HG02642 (cell line): ENCODE results near the gene BCAP29.
"Not testable (repeated sequence)": the region's sequence is repeated elsewhere in the genome, so short reads cannot be mapped to it uniquely, and the experiment has no call there.

Source experiments
- ATAC-seq: cut with Tn5 transposase; IDR thresholded peaks from one replicate; pipeline ENCODE4 v1.9.1; 2021; ENCODE audit warnings: mild to moderate bottlenecking; ENCODE audit not compliant: unreplicated experiment, poor library complexity

BCAP29 gene

DNA sequence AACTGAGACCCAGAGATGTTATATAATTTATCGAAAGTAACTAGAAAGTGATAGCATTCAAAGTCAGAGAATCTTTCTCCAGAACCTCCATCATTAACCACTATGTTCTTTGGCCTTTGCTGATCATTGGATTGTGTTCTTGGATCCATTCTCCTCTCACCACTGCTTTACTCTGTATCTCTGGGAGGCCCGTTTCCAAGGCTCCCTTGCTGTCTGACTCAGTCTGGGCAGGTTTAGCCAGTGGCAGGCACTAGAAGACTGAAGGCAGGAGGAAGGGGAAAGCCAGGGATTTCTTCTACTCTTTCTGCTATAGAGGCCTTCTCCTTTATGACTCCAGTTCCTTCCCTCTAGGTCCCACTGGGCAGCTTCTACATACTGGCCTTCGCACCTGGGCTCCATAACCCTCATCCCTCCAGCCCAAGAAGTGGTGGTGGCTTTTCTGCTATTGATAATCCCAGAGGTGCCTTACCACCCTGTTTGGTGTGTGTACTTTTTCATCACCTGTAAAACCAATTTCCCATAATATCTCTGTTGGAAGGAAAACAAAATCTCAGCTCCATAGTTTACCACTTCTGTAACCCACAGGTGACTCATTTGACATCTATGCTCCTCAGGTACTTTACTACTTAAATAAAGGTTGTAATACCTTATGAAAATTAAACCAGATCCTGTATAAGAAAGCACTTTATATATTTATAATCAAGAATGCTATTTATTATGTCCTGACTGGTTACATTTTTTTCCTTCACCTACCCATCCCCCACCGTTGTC lies 36.0 kb downstream of the BCAP29 start:
- no peak for ATAC-seq

DNA sequence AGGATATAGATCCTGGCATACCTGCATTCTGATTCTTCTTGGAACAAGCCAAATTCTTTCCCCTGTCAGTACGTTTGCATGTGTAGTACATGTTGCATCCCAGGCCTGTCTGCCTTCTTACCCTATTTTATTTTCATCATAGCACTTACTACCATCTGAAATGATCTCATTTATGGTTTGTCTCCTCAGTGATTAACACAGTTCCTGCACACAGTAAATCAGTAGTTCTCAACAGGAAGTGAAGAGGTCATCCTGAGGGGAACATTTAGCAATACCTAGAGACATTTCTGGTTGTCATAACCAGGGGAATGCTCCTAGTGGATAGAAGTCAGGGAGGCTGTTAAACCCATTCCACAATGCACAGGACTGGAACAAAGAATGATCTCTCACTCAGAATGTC lies 42.4 kb downstream of the BCAP29 start:
- no peak for ATAC-seq

DNA sequence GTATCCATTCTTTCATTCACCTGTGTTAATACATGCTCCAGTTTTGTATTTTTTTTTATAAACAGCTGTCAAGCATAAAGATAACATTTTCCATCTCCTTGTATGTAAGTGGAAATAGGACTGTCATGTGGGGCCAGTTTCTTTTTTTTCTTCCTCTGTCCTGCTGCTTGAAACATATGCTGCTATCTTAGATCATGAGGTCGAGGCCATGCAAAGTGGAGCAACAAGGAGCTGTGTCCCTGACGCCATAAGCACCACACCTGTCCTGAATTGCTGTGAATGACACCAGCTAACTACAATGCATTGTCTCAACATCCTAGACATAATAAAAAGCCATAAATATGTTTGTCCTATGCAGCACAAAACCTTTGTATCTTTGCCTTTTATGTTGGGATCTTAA lies 42.8 kb downstream of the BCAP29 start:
- ATAC-seq = no peak

DNA sequence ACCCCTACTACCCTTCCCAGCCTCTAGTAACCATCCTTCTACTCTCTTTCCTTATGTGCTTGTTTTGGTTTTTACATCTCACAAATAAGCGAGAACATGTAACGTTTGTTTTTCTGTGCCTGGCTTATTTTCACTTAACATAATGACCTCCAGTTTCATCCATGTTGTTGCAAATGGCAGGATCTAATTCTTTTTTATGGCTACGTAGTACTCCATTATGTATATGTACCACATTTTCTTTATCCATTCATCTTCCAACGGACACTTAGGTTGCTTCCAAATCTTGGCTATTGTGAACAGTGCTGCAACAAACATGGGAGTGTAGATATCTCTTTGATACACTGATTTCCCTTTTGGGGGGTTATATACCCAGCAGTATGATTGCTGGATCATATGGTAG lies 47.0 kb downstream of the BCAP29 start:
- no peak for ATAC-seq

DNA sequence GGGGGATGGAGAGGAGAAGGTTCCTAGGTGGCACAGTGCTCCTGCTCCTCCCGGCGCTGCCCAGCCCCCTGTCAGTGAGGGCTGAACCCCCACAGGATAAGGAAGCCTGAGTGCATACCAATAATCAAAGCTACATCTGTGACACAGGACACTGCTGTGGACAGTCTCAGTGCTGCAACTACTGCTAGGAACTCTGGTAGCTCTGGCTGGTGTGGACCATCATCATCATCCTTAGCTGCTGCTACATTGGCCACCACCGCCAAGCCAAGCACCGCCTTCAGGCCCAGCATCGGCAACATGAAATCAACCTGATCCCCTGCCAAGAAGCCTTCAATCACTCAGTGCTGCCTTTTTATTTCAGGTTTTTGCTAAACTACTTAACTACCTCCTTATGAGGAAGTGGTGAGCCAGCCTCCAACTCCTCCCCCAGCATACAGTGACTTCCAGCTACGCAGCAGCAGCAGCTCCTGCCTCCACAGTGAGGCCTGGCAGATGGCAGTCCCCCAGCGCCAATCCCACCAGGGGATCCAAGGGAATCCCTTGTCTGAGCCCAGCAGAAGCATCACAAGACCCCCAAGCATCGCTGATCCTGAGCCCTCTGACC lies 48.5 kb downstream of the BCAP29 start:
- no peak for ATAC-seq

DNA sequence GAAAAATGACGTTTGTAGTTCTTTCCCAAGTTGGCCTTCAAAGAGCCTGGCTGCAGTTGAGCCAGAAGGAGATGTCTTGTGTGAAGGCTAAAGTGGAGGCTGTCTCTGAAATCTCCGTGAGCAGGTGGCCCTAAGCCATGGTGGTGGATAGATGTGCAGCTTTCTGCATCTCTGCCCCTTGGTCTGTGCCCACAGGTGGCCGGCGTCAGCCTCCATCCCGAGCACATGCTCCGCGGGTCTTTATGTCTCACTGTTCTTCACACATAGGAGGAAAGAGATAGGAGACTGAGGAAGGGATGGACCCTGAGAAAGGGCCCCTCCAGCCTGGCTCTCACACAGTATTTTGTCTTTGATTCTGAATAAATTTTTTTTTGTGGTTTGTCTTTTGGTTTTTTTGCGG lies 50.3 kb downstream of the BCAP29 start:
- no peak for ATAC-seq

DNA sequence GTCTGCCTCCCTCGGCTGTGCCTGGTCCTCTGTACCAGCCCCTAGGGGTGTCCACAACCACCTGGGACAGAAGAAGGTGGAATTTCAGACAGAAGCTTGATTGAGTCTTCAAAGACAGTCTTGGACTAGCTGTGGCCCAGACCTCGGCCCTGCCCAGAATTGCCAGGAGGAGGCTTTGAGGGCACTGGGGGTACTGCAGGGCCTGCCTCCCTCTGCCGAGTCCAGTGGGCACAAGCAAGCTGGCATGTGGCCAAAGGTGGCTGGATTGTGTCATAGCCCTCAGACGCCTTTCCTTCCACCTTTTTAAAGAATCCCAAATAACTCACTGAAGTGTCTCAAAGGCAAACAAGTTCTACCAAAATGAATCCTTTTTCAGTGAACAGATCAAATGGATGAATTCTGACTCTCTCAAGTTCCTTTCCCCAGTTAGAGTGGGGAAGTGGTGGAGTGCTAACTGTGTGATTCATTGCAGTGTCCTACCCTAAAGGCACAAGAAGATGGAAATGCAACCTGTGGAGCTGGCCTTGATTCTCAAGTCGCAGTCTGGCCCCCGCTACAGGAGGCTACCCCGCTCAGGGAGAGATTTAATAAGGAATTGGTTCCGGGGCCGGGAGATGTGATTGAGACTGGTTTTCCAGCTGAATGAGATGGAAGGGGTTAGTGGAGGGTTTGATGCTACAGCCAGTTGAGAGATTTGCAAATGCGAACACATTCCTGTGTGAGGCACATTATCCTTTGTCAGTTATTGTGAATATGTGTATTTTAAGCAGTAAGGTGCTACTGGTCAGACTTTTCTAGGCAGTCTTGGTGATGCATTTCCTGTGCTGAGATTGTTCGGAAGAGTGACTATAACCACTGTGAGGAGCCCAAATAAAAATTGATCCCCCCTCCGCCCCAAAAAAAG lies 51.8 kb downstream of the BCAP29 start:
- no peak for ATAC-seq

DNA sequence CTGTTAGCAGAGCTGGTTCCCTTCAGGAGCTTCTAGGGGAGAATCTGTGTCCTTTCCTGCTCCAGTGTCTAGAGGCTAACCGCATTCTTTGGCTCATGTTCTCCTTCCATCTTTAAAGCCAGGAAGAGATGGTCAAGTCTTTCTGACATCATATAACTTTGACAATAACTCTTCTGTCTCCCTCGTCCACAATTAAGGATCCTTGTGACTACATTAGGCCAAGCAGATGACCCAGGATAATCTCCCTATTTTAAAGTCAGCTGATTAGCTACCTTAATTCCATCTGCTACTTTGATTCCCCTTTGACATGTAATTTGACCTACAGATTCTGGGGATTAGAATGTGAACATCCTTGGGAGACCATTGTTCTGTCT lies 52.4 kb downstream of the BCAP29 start:
- no peak for ATAC-seq

DNA sequence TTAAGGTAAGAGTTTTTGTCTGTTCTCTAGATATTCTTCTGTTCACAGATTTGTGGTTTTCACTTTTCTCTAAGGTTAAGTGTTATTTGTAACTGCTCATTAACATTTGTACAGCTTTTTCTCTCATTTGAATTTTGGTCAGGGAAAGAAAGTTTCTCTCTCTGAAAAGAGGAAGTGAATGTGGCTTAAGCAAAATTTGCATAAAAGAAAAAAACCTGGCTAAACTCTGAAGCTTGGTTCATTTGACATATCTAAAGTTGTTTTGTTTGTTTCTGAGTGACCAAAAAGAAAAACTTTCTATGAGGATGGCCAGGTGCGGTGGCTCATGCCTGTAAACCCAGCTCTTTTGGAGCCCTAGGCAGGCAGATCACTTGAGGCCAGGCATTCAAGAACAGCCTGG lies 58.5 kb downstream of the BCAP29 start:
- peak; percentile 92 for ATAC-seq

DNA sequence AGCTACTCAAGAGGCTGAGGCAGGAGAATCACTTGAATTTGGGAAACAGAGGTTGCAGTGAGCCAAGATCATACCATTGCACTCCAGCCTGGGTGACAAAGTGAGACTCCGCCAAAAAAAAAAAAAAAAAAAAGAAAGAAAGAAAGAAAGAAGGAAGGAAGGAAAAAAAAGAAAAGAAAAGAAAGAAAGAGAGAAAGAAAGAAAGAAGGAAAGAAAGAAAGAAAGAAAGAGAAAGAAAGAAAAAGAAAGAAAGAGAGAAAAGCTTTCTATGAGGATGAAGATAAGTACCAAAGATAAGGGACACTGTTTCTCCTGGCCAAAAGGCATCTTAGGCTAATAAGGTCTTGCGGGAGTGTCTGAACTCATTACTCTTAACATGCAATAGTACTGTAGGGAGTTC lies 59.0 kb downstream of the BCAP29 start:
- not testable (repeated sequence) for ATAC-seq

DNA sequence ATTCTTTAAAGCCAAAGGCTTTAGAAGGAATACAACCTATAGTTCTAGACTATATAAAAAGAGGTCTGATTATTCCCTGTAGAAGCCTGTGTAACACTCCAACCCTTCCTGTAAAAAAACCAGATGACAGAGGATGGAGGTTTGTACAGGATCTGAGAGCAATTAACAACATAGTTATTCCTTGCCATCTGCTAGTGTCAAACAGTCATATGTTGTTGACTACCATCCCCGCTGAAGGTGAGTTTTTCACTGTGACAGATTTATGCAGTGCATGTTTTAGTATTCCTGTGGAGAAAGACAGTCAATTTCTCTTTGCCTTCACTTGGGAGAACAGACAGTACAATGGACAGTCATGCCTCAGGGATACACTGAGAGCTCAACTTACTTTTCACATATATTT lies 61.6 kb downstream of the BCAP29 start:
- no peak for ATAC-seq

DNA sequence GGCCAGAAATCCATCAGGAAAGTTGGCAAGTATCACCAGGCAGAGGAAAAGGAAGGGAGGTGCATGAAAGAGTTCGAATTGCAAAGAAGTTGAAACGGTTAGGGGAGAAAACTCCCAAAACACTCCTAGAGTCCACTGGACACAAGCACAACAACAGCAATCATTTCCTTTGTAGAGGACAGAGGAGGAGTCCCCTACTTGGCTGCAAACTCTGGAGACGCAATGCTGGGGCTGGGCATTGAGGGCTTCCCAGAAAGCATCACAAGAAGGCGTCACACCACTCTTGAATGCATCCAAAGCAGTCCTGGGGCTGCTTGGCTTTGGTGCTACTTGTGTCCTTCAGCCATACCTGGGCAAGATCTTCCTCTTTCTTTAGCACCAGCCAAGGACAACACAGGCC lies 62.5 kb downstream of the BCAP29 start:
- no peak for ATAC-seq

DNA sequence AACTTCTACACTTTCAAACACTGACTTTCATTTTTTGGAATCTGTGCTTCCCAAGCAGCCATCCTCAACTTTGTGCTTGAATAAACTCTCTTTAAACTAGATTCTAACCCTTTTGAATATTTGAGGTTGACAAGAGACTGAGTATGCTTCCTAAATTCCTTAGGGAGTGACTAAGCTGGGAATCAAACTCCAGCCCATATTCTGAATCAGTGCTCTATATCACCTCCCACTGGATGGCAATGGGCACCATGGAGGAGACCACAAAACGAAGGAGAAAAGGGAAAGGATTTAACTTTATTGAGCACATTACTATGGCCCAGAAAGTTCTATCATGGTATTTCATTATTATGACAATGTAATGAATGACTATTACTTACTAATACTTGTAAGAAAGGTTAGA lies 63.4 kb downstream of the BCAP29 start:
- no peak for ATAC-seq

DNA sequence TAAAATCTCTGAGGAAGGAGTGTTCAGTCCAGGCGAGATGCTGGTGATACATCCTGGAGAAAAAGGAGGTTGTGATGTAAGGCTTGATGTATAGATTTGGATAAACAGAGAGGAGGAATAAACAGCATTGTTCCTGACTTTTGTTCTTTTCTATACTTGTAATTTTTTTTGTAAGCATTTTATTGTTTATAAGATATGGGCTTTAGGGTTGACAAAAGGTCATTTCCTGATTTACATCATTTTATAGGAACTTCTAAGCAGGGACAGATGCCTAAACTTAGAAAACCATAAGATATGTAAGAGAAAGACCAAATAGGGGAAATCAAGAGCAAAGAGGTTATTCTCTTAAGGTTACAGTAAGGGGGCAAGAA lies 63.9 kb downstream of the BCAP29 start:
- no peak for ATAC-seq

DNA sequence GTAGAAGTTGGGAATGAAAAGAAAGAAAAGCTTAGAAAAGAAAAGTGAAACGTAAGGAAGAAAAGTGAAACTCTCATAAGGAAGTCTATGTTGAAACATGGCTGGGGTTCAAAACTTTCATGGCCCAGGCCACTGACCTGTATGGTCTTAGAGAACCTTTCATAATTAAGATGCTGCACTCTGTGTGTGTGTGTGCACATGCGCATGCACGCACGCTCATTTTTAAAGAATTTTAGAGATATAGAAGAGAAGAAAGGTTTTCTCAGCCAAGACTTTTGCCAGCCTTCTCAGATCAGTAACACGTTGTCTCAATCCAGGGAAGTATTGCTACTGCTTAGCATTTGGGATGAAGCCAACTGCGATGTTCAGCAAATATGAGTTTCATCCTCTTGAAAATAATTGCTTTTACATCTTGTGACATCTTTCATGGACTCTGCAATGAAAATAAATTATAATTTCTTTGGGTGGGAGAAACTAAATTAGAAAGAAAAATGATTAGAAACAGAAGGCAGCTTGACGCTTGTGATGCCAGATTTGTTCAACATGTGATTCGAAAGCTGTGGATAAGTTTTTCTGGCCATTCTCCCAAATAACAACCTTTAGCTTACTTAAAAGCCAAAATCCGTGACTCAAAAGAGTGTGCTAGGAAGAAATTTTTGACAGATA lies 64.4 kb downstream of the BCAP29 start:
- no peak for ATAC-seq

DNA sequence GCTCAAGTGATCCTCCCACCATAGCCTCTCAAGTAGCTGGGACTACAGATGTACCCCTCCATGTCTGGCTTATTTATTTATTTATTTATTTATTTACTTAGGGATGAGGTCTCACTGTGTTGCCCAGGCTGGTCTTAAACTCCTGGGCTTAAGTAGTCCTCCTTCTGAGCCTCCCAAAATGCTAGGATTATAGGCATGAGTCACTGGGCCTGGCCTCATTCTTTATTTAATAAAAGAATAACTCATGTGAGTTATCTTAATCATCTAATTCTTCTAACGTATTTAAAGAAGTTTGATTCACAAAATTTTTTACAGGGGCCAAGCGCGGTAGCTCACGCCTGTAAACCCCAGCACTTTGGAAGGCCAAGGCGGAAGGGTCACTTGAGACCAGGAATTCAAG lies 72.6 kb downstream of the BCAP29 start:
- no peak for ATAC-seq

DNA sequence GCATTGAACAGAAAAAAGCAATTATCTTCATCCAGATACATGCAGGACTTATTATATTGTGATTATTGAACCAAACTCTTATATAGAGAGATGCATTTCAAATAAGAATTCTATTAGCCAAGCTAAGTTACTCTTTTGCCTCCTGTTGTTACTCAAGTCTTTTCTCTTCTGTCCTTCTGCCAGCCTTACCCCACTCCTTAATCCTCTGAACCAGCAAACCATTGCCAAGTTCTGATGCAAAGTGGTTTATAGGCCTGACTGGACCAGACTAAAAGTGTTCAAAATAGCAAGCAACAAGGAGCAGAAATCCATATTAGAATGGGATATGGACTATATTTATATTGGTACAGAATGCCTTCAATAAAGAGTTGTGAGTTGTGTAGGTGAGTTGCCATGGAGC lies 78.4 kb downstream of the BCAP29 start:
- no peak for ATAC-seq

DNA sequence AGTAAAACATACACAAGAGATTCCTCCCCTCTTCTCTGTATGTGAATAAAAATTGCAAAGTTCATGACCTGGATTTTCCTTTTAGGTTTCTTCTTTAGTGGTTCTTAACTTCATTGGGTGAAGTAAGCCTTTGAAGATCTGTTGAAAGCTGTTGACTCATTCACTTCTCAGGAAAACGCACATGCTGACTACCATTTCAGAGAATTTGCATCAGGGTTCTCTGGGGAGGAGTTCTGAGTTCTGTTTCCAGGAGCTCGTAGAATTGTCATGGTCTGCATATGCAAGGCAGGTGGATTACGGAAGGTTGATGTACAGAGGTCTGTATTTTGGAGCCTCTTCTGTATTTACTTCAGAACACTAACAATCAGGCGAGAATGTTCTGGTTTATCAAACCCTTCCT lies 79.6 kb downstream of the BCAP29 start:
- peak; percentile 41 for ATAC-seq

DNA sequence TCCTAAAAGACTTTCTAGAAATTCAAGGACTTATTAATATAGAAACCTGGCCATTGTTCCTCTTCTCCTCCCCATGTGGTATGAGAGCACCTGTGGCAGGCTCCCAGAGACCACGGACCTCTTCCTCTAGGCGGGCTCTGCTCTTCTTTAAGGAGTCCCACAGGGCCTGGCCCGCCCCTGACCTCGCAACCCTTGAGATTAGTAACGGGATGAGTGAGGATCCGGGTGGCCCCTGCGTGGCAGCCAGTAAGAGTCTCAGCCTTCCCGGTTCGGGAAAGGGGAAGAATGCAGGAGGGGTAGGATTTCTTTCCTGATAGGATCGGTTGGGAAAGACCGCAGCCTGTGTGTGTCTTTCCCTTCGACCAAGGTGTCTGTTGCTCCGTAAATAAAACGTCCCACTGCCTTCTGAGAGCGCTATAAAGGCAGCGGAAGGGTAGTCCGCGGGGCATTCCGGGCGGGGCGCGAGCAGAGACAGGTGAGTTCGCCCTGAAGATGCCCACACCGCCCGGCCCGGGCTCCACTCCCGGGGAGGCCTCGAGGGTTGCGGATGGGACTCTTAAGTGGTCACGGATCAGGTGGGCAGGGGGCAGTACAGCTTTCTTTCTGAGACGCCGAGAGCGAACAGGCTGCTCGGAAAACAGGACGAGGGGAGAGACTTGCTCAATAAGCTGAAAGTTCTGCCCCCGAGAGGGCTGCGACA lies 80.5 kb downstream of the BCAP29 start, which contains the start of gene SLC26A4:
Gene SLC26A4 (plus strand): TSS at position 448 of the 700 bp plus-strand sequence. CDS start 814 bp downstream, outside the sequence.
- ATAC-seq = peak; percentile 61
